Measurements from ENCODE around the gene DUSP11.

DNA sequence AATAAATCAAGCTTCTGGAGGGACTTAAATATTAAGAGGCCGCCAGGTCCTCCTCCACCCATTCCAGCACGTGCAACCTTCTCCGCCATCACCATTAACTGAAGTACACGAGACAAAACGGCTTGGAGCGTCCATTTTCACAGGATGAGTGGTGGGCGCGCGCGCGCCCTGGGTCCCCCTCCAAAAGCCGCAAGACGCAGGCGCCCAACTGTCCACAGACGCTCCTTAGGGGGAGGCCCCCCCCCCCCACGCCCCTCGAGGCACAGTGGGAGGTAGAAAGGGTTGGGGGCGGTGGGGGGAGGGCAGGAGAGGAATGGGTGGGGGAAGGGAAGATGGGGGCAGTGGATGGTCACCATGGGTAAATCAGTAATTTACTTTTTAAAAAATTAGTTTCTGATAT is 38.4 kb upstream of the DUSP11 start:
- TF ChIP-seq, protein P1, sequence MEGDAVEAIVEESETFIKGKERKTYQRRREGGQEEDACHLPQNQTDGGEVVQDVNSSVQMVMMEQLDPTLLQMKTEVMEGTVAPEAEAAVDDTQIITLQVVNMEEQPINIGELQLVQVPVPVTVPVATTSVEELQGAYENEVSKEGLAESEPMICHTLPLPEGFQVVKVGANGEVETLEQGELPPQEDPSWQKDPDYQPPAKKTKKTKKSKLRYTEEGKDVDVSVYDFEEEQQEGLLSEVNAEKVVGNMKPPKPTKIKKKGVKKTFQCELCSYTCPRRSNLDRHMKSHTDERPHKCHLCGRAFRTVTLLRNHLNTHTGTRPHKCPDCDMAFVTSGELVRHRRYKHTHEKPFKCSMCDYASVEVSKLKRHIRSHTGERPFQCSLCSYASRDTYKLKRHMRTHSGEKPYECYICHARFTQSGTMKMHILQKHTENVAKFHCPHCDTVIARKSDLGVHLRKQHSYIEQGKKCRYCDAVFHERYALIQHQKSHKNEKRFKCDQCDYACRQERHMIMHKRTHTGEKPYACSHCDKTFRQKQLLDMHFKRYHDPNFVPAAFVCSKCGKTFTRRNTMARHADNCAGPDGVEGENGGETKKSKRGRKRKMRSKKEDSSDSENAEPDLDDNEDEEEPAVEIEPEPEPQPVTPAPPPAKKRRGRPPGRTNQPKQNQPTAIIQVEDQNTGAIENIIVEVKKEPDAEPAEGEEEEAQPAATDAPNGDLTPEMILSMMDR (IDR thresholded peaks at IDR 0.05), result no peak
- TF ChIP-seq EP300 (IDR thresholded peaks at IDR 0.05), result no peak
